ENCODE data around the gene RBM39. TPM values are rescaled to one million over a fixed set of nuclear protein-coding genes. Genes with fewer than 3 reads are reported as not detected.
A peak's percentile ranks its signal among the peaks of the same experiment; 100 is the strongest.
"Not testable (repeated sequence)": the region's sequence is repeated elsewhere in the genome, so short reads cannot be mapped to it uniquely, and the experiment has no call there.

Gene RBM39
- 100 to 1,000 TPM; 333 to 358 TPM for total RNA-seq

DNA sequence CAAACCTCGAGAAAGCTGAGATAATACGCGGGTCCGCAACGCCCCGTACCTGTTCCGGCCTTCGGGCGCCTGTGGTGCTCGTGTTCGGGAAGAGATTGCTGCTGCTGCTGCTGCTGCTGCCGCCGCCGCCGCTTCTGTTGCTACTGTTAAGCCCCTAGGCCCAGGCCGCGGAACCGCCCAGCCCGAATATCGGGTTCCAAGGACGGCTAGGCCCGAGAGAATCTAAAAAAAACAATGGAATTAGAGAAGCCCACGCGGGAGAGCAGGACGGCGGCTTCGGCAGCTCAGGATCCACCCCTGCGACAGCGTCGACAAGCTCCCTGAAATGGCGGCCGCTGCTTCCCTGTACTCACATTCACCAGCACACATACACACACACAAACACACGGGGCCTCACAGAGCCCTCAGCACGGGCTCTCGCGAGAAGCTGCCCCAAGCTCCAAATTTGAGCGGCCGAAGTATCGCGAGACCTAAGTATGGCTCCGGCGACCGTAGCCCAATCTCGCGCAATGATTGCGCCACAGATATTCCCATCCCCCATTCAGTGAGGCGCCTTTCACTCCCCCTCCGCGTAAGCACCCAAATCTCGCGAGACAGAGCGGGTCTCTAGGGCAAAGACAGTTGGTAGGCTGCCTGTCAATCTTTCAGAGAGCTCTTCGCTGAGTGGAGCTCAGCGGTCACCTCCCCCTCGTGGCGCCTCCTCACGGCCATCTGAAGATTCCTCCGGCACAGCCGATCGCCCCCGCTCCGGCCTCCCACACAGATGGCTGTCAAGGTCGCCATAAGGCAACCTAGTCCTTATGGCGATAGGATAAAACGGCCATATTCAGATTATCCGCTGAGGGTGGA lies at the start of gene RBM39:
TSS of gene RBM39 (minus strand) at position 369 of the 849 bp plus-strand sequence. CDS start 1,386 bp downstream, outside the sequence.
- peak within 1 kb of the TSS; percentile 100 for H3K27ac Mint-ChIP-seq
- H3K27me3 Mint-ChIP-seq (ENCODE audit: low read depth): no peaks in the 10 kb centered on the region
- H3K36me3 Mint-ChIP-seq (ENCODE audit: low read depth): peaks cover 45% of the 10 kb centered on the region
- peaks cover 39% of the 10 kb centered on the region for H3K4me1 Mint-ChIP-seq (ENCODE audit: low read depth)
- no peaks in the 10 kb centered on the region for H3K9me3 Mint-ChIP-seq (ENCODE audit: insufficient read depth)
- DNase-seq (peak; percentile 100), ATAC-seq (peak; percentile 89)
- peak within 1 kb of the TSS; percentile 96 for H3K4me3 Mint-ChIP-seq
- POLR2A ChIA-PET: interaction anchor here (0.5 to 8.4 kb wide), 56 partner anchors 8 to 888 kb away, joined by 3 to 401 read pairs (median 4); partner anchors contain the start of genes CEP250, CPNE1, ERGIC3 and NFS1
- CTCF ChIA-PET: interaction anchor here (0.6 to 4.0 kb wide), 17 partner anchors 12 to 458 kb away, joined by 3 to 48 read pairs (median 4); partner anchors contain the start of genes NFS1, PHF20, ROMO1 and SCAND1

DNA sequence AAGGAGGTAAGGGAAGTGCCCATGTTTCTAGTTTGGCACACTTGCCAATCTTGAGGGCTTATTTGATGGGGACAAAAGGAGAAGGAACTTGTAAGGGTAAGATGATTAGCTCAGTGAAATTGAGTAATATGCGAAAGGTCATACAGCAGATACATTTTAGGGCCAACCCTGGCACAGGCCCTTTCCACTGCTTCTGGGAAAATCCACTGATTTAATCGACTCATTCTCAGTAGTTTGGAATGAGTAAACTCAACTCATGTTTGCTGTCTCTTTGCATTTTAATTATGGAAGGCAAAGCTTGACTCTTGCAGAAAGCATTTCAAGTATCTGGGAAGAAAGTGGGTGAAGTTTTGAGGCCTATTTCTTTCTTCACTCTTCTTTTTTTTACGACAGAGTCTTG lies 49.8 kb upstream of the RBM39 start:
- H3K9me3 Mint-ChIP-seq (ENCODE audit: insufficient read depth): no peaks in the 10 kb centered on the region
- no peak for DNase-seq
- POLR2A ChIA-PET: no interaction called here
- CTCF ChIA-PET: no interaction called here
- peaks cover 26% of the 10 kb centered on the region for H3K36me3 Mint-ChIP-seq (ENCODE audit: low read depth)
- H3K27me3 Mint-ChIP-seq (ENCODE audit: low read depth): no peaks in the 10 kb centered on the region
- peaks cover 12% of the 10 kb centered on the region for H3K4me1 Mint-ChIP-seq (ENCODE audit: low read depth)
- no peak overlapping the region for H3K27ac Mint-ChIP-seq
- no peak for ATAC-seq
- H3K4me3 Mint-ChIP-seq: no peak overlapping the region

DNA sequence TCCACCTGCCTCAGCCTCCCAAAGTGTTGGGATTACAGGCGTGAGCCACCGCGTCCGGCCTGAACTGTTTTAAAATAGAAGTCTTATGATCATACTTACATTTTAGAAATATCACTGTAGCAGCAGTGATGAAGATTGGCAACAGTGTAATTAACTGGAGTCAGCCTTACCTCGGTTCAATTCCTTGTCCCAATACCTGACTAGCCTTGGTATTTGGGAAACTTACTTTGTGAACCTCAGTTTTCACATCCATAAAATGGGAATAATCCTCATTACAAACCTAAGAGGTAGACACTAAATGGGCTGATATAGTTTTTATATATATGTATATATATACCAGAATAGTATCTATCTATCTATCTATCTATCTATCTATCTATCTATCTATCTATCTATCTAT lies 49.0 kb upstream of the RBM39 start:
- H3K4me3 Mint-ChIP-seq: no peak overlapping the region
- peaks cover 23% of the 10 kb centered on the region for H3K36me3 Mint-ChIP-seq (ENCODE audit: low read depth)
- ChIA-PET CTCF (no interaction called here), POLR2A (no interaction called here)
- H3K9me3 Mint-ChIP-seq (ENCODE audit: insufficient read depth): no peaks in the 10 kb centered on the region
- peaks cover 5% of the 10 kb centered on the region for H3K4me1 Mint-ChIP-seq (ENCODE audit: low read depth)
- no peaks in the 10 kb centered on the region for H3K27me3 Mint-ChIP-seq (ENCODE audit: low read depth)
- H3K27ac Mint-ChIP-seq: no peak overlapping the region
- DNase-seq: no peak
- no peak for ATAC-seq

DNA sequence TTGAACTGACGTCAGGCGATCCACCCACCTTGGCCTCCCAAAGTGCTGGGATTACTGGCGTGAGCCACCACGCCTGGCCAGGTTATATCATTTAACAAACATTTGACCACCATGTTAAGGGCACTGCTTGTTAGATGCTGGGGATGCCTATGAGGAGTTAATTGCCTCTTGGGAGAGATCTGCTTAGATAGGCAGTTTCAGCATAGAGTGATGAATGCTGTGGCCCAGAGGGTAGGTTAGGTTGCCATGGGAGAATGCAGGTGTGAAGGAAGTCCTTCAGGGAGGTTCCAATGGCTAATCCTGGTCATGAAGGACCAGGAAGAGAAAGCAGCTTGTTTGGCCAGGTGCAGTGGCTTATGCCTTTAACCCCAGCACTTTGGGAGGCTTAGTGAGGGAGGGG lies 46.7 kb upstream of the RBM39 start:
- no peak for DNase-seq
- no peak for ATAC-seq
- H3K36me3 Mint-ChIP-seq (ENCODE audit: low read depth): peaks cover 18% of the 10 kb centered on the region
- no peaks in the 10 kb centered on the region for H3K9me3 Mint-ChIP-seq (ENCODE audit: insufficient read depth)
- H3K4me1 Mint-ChIP-seq (ENCODE audit: low read depth): no peaks in the 10 kb centered on the region
- no peak overlapping the region for H3K4me3 Mint-ChIP-seq
- no peaks in the 10 kb centered on the region for H3K27me3 Mint-ChIP-seq (ENCODE audit: low read depth)
- ChIA-PET CTCF (interaction anchor here (1.4 kb wide), 1 partner anchor 47 kb away, joined by 3 read pairs; the partner anchor contains the start of gene RBM39), POLR2A (no interaction called here)
- H3K27ac Mint-ChIP-seq: no peak overlapping the region

DNA sequence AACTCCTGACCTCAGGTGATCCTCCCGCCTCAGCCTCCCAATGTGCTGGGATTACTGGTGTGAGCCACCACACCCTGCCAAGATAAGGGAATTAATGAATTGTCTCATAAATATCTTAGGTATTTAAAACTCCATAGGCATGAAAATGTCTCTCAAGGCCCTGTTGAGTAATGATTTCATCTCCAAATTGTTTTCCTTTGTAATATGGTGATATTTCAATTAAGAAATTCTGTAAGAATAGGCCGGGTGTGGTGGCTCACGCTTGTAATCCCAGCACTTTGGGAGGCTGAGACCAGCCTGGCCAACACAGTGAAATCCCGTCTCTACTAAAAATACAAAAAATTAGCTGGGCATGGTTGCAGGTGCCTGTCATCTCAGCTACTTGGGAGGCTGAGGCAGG lies 43.5 kb upstream of the RBM39 start:
- POLR2A ChIA-PET; H3K9me3 Mint-ChIP-seq (ENCODE audit: insufficient read depth): not testable (repeated sequence)

DNA sequence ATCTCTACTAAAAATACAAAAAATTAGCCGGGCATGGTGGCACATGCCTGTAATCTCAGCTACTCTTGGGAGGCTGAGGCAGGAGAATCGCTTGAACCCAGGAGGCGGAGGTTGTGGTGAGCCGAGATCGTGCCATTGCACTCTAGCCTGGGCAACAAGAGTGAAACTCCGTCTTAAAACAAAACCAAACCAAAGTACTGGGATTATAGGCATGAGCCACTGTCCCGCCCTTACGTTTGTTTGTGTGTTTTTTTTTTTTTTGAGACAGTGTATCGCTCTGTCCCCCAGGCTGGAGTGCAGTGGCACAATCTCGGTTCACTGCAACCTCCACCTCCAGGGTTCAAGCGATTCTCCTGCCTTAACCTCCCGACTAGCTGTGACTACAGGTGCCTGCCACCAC lies 41.8 kb upstream of the RBM39 start:
- H3K4me3 Mint-ChIP-seq; POLR2A ChIA-PET; H3K4me1 Mint-ChIP-seq (ENCODE audit: low read depth); H3K27me3 Mint-ChIP-seq (ENCODE audit: low read depth); DNase-seq; CTCF ChIA-PET; H3K27ac Mint-ChIP-seq; H3K9me3 Mint-ChIP-seq (ENCODE audit: insufficient read depth); ATAC-seq: not testable (repeated sequence)
- H3K36me3 Mint-ChIP-seq (ENCODE audit: low read depth): peaks cover 24% of the 10 kb centered on the region

More for the DNA sequence above, 43.5 kb upstream of the RBM39 start:
- H3K4me1 Mint-ChIP-seq (ENCODE audit: low read depth); H3K4me3 Mint-ChIP-seq; ATAC-seq; DNase-seq; CTCF ChIA-PET; H3K27ac Mint-ChIP-seq; H3K27me3 Mint-ChIP-seq (ENCODE audit: low read depth): not testable (repeated sequence)
- H3K36me3 Mint-ChIP-seq (ENCODE audit: low read depth): peaks cover 15% of the 10 kb centered on the region

DNA sequence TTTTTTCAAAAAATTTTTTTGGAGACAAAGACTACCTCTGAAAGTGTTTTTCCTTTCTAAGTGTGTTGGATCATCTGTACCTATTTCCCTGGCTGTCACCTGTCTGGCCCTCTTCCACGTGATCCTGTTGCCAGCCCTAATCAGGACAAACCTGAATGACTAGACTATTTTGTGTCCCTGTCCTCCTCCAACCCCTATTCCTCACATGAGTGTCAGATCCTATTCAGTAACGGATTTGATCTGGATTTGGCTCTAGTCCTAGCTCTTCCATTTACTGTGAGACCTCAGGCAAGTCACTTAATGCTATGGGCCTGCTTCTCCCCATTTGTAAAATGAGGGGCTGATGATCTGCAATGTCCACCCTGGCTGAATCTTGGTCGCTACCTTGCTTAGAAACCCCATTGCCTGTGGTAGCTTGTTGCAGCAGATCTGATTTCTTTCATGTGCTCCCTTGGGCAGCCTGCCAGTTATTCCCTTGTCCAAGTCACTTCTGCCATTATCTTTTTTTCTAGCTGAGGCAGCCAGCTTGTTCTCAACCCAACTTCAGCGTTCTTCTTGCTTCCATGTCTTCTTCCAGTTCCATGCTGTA lies 34.5 kb upstream of the RBM39 start:
- Mint-ChIP-seq H3K9me3 (ENCODE audit: insufficient read depth) (peaks cover 2% of the 10 kb centered on the region), H3K27ac (peak overlapping the region; percentile 17), H3K4me3 (no peak overlapping the region), H3K27me3 (ENCODE audit: low read depth) (no peaks in the 10 kb centered on the region), H3K36me3 (ENCODE audit: low read depth) (peaks cover 46% of the 10 kb centered on the region), H3K4me1 (ENCODE audit: low read depth) (peaks cover 45% of the 10 kb centered on the region)
- ATAC-seq: no peak
- DNase-seq: no peak
- ChIA-PET POLR2A (interaction anchor here (0.9 to 11.2 kb wide), 3 partner anchors 36 to 234 kb away, joined by 3 to 401 read pairs (median 3); partner anchors contain the start of genes CPNE1, ERGIC3, RBM12 and RBM39), CTCF (interaction anchor here (1.3 kb wide), 2 partner anchors 8 to 108 kb away, joined by 4 to 5 read pairs; no protein-coding TSS in a partner anchor)

DNA sequence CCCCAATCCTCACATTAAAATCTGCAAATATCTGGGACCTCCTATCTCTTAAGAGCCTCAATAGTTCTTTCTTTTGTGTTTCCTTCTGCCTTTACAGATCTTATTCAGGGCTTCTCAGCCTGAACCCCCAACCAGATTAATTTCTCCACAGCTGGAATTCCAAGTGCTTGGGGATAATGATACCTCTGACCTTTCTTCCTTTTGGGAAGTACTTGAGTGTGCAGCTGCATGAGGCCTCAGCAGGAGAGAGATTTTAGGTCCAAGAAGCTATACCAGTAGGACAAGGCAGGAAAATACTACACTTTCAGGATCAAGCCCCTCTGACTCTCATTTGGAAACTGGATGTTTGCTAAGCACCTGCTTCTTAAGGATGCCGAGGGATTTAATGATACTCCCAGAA lies 32.3 kb upstream of the RBM39 start:
- no peak overlapping the region for H3K27ac Mint-ChIP-seq
- DNase-seq: no peak
- H3K4me3 Mint-ChIP-seq: peak overlapping the region; percentile 82
- peaks cover 8% of the 10 kb centered on the region for H3K9me3 Mint-ChIP-seq (ENCODE audit: insufficient read depth)
- peaks cover 56% of the 10 kb centered on the region for H3K4me1 Mint-ChIP-seq (ENCODE audit: low read depth)
- H3K27me3 Mint-ChIP-seq (ENCODE audit: low read depth): no peaks in the 10 kb centered on the region
- ATAC-seq: no peak
- H3K36me3 Mint-ChIP-seq (ENCODE audit: low read depth): peaks cover 42% of the 10 kb centered on the region
- ChIA-PET POLR2A (interaction anchor here (1.0 to 11.2 kb wide), 2 partner anchors 33 to 180 kb away, joined by 5 to 401 read pairs; partner anchors contain the start of genes RBM39 and SCAND1), CTCF (interaction anchor here (1.0 kb wide), 1 partner anchor 35 kb away, joined by 6 read pairs; no protein-coding TSS in a partner anchor)

DNA sequence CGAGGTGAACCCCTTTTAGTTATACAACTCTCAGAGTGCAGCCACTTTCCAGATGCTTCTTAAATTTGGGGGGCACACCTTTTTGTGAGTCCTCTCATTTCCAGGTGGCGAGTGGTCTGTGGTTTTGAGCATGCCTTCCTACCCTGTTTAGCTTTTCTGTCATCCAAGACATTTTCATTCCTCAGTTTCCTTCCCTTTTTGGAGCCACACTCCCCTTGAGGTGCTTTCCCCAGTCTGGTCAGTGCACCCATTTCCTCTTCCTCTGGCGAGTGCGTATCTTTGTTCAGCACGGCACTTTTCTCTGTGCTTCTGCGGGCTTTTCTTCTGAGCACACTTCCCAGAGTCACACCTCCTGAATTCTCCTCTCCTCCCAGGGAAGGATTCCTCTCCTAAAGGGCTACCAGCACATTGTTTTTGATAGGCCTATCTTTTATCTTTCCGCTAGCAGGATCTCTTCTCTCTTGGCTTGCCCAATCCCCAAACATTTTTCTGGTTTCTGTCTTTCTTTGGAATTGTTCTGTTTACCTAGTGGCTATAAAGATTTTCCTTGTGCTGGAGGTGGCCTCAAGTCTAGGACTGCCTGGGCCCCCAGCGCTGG lies 31.2 kb upstream of the RBM39 start:
- peak overlapping the region; percentile 85 for H3K27ac Mint-ChIP-seq
- peaks cover 65% of the 10 kb centered on the region for H3K4me1 Mint-ChIP-seq (ENCODE audit: low read depth)
- POLR2A ChIA-PET: interaction anchor here (11.2 kb wide), 1 partner anchor 32 kb away, joined by 401 read pairs; the partner anchor contains the start of gene RBM39
- peak; percentile 58 for DNase-seq
- CTCF ChIA-PET: interaction anchor here (3.9 kb wide), 1 partner anchor 30 kb away, joined by 44 read pairs; the partner anchor contains the start of gene RBM39
- peak overlapping the region; percentile 82 for H3K4me3 Mint-ChIP-seq
- H3K9me3 Mint-ChIP-seq (ENCODE audit: insufficient read depth): peaks cover 8% of the 10 kb centered on the region
- H3K27me3 Mint-ChIP-seq (ENCODE audit: low read depth): no peaks in the 10 kb centered on the region
- peaks cover 36% of the 10 kb centered on the region for H3K36me3 Mint-ChIP-seq (ENCODE audit: low read depth)
- no peak for ATAC-seq

DNA sequence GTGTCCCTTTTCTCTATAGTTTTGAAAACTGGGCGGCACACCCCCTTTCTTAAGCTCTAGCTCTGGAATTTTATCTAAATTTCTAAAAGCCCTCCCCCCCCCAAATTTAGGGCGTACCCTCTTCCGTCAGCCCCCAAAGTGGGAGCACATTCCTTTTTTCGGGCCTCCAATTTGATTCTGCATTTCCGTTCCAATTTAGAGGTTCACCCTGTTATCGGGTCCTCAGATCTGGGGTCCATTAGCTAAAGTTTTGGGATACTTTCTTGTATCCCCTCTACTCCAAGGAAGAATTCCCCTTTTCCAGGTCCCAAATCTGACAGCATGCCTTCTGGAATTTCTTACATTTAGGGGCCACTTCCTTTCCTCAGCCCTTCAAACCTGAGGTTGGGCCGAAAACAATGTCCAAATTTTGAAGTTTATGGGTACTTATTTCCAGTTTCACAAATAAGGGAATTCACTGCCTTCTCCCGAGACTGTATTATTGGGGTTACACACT lies 30.6 kb upstream of the RBM39 start:
- H3K36me3 Mint-ChIP-seq (ENCODE audit: low read depth): peaks cover 35% of the 10 kb centered on the region
- POLR2A ChIA-PET: interaction anchor here (0.6 to 11.2 kb wide), 6 partner anchors 32 to 803 kb away, joined by 3 to 401 read pairs (median 6); partner anchors contain the start of genes RBM39 and SCAND1
- CTCF ChIA-PET: interaction anchor here (0.9 to 3.9 kb wide), 4 partner anchors 29 to 153 kb away, joined by 3 to 44 read pairs (median 5); partner anchors contain the start of gene RBM39

More for the DNA sequence above, 30.6 kb upstream of the RBM39 start:
- ATAC-seq (no peak), DNase-seq (no peak)
- Mint-ChIP-seq H3K27me3 (ENCODE audit: low read depth) (no peaks in the 10 kb centered on the region), H3K27ac (peak overlapping the region; percentile 85), H3K9me3 (ENCODE audit: insufficient read depth) (peaks cover 8% of the 10 kb centered on the region), H3K4me3 (peak overlapping the region; percentile 82), H3K4me1 (ENCODE audit: low read depth) (peaks cover 71% of the 10 kb centered on the region)
